Stimulated activated CD8-positive, alpha-beta memory T cell treated with anti-CD3 and anti-CD28 coated beads, Interleukin-12 subunit alpha, Interleukin-12 subunit beta, amount 100 ng/mL, for 24 hours (primary cell): ENCODE measurements around the gene GORAB.
A peak's percentile ranks its signal among the peaks of the same experiment; 100 is the strongest.

Source experiments
- DNase-seq: peaks from one replicate; pipeline ENCODE4 v3.0.0-alpha.2; 2020; ENCODE audit errors: extremely low read depth

The GORAB gene

GRCh38 chr1:170531758-170532657 is at the start of gene GORAB:
TSS of gene GORAB (plus strand) at chr1:170532166. CDS start at chr1:170532224, 58 bp downstream.
- peak; percentile 71 for DNase-seq

- DNase-seq, result no peak
These were observed 48.9 kb upstream of the GORAB start for GRCh38 chr1:170483051-170483450.

GRCh38 chr1:170487503-170487902 is 44.5 kb upstream of the GORAB start:
- no peak for DNase-seq

DNA sequence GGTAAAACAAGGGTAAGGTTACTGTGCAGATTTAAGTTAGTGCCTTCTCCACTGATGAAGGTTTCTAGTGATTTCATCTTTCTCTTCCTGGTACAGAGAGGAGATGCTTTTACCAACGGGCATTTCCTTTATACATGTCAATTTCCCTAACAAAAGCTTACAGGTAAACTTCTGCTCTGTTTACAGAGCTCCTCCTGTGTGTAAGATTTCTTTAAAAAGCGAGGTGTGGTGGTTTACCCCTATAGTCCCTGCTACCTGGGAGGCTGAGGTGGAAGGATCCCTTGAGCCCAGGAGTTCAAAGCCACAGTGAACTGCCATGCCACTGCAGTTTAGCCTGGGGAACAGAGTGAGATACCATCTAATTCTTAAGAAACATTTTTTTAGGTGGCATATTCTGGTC is 40.7 kb upstream of the GORAB start:
- no peak for DNase-seq

GRCh38 chr1:170494369-170494768 is 37.6 kb upstream of the GORAB start:
- DNase-seq, result no peak

DNA sequence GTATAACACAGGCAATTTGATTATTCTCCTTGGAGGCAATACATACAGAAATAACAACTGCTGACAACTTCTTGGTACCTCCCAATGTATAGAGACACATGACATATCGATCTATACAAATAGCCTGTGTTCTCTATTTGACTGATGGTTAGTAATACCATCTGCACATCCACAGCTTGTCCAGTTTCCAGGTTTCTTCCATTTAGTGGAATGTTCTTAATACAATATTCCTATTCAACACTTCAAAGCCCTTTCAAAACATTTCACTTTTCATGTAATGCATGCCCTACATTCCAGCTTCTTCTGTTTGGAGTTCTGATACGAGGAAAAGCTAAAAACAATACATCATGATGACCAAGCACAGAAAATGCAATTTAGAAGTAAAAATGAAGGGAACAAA is 37.0 kb upstream of the GORAB start:
- no peak for DNase-seq

DNA sequence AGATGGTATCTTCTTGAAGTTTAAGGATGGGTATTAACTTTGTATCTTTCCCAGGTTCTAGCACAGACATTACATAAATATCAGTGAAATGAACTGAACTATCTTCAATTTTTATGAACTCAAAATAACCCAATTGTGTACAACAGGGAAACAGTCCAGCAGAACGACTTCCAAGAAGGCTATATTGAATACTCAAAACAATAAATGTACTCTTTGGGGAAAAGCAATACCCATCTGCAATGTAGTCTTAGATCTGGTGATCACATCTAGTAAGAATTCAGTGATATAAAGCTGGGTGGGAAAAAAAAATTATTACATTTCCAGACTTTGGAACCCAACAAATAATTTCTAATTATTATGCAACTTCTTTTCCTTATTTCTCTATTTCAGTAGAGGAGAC is 33.1 kb upstream of the GORAB start:
- no peak for DNase-seq

DNA sequence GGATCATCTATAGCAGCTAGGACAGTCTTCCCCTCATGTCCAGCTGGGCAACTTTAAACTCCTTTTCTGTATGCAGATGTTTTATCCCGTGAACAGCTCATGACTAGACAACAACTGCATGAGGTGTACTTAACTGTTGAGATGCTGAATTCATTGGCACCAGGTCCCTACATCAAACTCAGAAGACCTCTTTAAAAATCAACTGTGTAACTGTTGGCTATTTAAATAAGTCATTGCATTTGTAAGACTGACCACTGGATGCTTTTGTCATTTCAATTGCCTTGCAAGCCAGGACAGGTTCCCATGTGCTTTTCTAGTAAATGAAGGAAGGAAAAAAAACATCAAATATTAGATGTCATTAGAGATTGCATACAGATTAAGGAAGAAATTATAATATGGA is 28.3 kb upstream of the GORAB start:
- DNase-seq, result no peak

- DNase-seq, result no peak
These were observed 21.8 kb upstream of the GORAB start for GRCh38 chr1:170510163-170510562.

- DNase-seq, result no peak
These were observed 20.9 kb upstream of the GORAB start for GRCh38 chr1:170511038-170511437.

GRCh38 chr1:170513138-170513537 is 18.8 kb upstream of the GORAB start:
- no peak for DNase-seq

DNA sequence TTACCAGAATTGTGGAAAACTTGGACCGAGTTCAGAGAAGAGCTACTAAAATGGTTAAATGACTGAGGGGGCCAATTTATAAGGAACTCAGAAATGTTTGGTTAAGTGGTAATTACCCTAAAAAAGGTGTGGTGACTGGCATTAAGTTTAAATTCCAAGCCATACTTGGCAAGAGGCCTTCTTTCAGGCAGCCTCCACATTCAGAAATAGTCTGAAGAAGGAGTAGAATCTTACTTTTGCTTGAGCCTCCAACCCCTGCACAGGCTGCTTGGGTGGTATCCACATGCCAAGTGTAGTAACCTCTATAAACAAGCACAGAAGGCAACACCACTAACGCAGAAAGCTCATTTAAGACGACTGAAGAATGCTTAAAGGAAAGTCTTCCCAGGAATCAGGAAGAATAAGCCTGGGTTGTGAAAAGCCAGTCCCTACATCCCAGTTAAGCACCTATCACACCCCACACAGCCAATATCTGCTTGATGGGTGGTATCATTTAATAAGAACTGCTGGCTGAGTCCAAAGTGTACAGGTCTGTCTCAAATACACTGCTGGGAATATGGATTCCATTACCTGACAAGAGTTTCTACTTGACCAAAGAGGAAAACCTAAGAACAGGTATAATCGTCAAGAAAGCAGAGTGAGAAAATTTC is 13.7 kb upstream of the GORAB start:
- no peak for DNase-seq

DNA sequence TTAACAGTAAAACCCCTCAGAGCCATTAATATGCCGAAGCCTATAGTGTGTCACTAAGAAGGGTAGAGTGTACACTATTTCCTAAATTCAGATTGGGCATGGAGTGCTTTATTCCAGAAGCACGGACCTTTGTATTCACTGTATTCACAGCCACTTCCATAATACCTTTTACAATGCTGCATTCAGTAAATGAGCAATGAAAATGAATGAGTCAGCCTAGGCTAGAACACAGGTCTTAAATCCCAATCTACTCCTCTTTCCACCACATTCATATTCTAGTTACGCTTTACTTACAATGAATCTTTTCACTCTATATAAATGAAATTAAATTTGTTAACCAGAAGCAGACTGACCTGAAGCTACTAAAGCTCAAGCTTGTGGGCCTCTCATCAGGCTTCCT is 13.0 kb upstream of the GORAB start:
- no peak for DNase-seq

GRCh38 chr1:170520601-170521000 is 11.4 kb upstream of the GORAB start:
- no peak for DNase-seq

DNA sequence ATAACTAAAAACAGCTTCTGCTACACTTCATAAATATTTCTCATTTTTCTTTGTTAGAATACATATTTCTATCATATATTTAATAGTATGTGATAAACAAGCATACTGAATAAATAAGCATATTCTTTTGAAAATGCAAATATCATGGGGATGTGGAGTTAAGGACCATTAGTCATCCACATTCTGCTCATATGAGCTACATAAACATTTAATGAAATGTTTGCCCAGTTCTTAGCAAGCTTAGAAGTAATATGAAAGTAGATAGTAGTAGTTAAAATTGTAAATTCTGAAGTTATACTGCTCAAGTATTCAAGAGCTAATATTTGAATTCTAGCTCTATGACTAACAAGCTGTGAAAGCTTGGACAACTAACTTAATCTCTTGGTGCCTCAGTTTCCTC is 10.1 kb upstream of the GORAB start:
- DNase-seq, result no peak

DNA sequence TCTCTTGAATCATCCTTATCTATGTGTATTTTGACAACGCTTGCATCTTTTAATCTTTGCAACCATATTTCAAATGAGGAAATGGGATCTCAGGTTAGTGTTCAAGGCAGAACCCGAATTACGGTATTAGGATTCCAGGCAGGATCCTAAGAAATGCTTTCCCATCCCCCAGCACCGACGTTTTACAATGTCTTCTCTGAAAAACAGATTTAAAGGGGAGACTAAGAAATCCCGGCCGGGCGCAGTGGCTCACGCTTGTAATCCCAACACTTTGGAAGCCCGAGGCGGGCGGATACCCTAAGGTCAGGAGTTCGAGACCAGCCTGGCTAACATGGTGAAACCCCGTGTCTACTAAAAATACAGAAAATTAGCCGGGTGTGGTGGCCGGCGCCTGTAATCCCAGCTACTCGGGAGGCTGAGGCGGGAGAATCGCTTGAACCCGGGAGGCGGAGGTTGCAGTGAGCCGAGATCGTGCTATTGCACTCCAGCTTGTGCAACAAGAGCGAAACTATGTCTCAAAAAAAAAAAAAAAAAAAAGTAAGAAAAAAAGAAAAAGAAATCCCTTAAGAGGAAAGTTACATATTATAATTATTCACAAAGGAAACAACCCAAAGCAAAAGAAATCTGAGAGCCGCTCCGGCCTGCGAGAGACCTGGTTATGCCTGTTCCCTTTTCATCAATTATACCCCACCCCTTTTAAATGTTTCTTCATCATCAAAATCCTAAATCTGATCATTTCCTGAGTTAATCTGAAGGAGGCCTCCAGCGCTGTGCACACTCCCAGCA is 801 bp upstream of the GORAB start:
- no peak for DNase-seq

DNA sequence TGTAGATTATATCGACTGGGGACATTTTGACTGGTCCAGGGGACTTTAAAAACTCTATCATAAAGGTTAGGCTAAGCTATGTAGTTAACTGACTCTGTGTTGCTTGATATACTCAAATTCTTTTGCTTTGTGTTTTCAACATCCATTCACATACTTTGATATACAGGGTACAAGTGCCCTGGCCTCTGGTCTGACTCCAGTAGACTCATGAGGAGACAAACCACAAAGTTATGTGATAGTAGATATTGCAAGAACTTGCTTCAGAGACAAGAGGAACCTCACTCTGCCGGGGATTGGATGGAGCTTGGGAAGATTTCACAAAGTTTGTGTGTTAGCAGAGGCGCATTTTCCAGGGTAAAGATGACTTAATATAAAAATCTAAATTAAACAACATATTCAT is 1.3 kb downstream of the GORAB start:
- DNase-seq, result no peak

DNA sequence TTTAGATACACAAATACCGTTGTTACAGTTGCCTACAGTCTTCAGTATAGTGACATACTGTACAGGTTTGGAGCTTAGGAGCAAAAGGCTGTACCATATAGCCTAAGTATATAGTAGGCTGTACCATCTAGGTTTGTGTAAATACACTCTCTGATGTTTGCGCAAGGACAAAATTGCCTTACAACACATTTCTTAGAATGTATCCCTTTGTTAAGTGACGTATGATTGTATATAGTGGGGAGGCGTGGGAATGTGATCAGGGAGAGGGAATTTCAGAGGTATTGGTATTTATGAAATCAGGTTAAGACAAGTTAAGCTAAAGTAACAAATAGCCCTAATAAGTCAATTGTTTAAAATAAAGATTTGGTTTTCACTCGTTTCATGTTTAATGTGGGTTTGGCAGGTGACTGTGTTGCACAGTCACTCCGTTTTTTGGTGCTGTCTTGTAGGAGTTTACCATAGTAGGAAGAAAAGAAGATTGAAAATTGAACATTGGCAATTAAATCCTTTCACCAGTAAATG is 2.7 kb downstream of the GORAB start:
- no peak for DNase-seq

- no peak for DNase-seq
These were observed 3.5 kb downstream of the GORAB start for GRCh38 chr1:170535418-170535817.

- no peak for DNase-seq
These were observed 5.1 kb downstream of the GORAB start for GRCh38 chr1:170536924-170537551.

GRCh38 chr1:170537798-170538503 is 6.0 kb downstream of the GORAB start:
- DNase-seq, result no peak
